GM18520 (cell line): ENCODE measurements around the gene TGFB1I1.

Source experiments
- ATAC-seq: cut with Tn5 transposase; IDR thresholded peaks from one replicate; pipeline ENCODE4 v1.9.1; 2021; ENCODE audit not compliant: unreplicated experiment

TGFB1I1 gene

DNA sequence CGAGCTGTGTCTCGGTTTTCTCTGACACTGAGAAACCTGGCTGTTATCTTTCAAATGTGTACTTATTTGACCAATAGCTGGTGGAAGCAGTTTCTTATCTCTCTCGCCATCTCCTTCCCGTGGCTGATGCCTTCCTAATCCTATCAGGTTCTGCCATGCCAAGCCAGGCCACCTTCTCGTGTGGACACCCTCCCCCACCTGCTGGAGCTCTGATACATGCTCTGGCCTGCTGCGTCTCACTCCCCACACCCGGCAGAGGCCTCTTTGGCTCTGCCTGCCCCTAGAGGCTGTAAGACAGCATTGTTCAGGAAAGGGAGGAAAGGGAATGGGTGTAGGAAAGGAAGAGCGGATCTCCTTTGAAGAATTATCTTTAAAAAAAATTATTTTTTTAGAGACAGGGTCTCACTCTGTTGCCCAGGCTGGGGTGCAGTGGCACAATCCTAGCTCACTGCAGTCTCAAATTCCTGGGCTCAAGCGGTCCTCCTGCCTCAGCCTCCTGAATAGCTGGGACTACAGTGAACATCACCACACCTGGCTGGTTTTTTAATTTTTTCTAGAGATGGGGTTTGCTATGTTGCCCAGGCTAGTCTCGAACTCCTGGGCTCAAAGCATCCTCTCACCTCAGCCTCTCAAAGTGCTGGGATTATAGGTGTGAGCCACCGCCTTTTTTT is 20.1 kb upstream of the TGFB1I1 start:
- ATAC-seq, result no peak

DNA sequence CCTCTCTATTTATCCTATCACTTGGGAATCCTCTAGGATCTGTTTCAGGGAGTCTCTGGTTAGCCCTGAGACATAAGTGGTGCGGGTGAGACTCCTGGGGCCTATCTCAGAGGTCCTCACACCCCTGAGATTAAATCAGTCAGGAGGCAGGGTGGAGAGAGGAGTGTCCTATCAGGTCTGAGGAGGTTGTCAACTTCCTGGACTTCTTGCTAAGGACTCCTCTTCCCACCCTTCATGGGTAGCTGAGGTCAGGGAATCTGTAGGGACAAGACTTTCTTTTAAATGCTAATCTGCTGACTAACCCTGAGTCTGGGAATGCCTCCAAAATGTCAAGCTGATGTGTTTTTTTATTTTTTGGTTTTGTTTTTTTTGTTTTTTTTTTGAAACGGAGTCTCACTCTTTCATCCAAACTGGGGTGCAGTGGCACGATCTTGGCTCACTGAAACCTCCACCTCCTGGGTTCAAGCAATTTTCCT is 19.3 kb upstream of the TGFB1I1 start:
- ATAC-seq, result no peak

DNA sequence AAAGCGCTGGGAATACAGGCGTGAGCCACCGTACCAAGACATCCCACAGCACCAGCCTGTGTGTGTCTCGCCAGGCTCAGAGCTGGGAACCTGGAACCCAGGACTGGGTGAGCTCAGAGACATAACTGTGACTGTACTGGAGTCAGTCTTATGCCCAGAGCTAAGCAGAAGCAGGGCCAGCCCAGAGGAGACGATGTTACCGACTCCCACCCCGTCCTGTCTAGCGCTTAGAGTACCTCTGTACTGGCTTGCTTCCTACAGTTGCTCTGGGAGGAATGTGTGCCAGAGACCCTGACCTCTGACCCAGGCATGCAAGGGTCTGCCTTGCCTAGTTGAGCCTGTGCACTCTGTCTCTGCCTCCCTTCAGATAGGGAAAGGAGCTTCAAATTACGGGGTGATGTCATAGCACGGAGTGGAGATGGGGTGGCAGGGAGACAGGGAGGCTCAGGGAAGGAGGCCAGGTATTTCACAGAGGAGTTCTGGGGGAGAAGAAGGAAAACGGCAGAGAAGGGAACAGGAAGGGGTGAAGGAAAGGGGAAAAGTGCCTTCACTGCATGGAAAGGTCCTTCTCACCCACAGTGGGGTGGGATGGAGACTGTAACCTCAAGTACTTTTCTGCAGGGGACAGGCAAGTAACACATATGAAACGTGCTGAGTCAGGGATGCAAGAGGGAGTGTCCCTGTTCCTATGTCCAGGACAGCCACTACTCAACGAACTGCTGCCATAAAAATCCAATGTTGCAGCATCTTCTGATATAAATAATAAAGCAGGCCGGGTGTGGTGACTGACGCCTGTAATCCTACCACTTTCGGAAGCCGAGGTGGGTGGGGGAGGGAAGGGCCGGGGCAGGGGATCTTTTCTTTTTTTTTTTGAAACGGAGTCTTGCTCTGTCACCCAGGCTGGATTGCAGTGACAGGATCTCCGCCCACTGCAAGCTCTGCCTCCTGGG is 18.4 kb upstream of the TGFB1I1 start:
- no peak for ATAC-seq

DNA sequence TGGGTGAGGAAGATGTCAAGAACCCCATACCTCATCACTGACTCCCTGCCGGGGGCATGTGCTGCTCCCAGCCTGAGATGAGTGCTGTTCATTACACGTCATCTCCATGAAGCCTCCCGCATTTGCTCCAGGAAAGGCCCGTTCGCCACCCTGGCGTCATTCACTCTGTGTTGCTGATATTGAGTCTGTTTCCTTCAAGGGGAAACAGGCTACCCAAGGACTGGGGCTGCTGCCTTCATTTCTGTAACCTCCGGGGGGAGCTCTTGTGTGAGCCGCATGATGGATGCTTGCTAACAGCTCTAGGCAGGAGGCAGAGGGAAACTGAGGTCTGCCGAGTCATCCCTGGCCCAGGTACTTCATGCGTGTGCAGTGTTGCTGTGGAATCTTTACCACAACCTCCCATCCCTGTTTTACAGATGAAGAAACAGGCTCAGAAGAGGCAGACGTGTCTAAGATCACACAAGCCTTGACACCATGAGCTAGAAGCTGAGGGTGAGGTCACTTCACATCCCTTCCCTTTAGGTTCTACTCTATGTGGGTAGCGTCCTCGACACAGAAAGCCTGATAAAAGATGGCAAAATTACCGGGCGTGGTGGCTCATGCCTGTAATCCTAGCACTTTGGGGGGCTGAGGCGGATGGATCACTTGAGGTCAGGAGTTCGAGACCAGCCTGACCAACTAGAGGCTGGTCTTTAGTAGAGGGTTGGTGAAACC is 16.2 kb upstream of the TGFB1I1 start:
- no peak for ATAC-seq

DNA sequence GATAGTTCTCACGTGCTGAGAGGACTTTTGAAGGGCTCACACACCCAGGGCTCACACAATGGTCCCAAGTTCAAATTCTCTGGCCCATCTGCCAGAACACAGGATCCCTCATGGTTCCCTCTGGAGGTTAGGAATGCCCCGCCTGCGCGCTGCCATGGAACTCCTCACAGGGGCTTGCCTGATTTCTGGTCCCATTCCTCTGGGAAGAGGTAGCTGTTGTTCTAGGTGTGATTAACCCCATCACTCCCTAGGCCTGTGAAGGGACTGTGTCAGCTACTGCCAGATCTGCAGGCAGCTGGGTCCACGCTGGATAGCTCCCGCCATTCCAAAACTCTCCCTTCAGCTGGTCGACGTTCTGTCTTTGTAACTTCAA is 15.0 kb upstream of the TGFB1I1 start:
- no peak for ATAC-seq

DNA sequence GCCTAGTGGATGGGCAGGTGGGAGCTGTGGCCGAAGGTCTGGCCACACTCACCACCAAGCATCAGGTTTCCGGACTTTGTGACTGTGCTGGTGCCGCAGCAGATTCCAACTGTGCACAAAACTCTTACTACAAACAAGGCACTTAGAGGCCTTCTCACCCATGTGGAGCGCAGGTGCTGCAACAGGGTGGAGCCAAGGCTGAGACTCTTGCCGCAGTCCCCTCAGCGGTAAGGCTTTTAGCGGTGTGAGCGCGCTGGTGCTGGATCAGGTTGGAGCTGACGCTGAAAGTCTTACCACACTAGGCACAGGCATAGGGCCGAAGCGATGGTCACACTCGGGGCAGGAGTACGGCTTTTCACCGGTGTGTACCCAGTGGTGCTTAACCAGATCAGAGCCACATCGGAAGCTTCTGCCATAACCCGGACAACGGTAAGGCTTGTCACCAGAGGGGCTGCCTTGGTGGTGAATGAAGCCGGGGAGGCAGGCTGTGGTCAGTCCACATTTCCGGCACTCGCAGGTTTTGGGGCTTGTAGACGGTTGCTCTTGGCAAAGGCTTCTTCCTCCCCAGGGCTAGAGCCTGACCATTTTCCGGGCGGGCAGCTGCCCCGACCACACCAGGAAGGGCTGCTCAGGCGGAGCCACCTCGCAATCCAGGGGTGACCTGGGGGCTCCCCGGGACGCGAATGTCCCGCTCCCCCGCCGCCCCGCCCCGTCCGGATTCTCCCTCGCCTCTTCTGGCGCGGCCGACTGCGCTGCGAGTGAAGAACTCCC is 13.7 kb upstream of the TGFB1I1 start:
- ATAC-seq, result no peak

DNA sequence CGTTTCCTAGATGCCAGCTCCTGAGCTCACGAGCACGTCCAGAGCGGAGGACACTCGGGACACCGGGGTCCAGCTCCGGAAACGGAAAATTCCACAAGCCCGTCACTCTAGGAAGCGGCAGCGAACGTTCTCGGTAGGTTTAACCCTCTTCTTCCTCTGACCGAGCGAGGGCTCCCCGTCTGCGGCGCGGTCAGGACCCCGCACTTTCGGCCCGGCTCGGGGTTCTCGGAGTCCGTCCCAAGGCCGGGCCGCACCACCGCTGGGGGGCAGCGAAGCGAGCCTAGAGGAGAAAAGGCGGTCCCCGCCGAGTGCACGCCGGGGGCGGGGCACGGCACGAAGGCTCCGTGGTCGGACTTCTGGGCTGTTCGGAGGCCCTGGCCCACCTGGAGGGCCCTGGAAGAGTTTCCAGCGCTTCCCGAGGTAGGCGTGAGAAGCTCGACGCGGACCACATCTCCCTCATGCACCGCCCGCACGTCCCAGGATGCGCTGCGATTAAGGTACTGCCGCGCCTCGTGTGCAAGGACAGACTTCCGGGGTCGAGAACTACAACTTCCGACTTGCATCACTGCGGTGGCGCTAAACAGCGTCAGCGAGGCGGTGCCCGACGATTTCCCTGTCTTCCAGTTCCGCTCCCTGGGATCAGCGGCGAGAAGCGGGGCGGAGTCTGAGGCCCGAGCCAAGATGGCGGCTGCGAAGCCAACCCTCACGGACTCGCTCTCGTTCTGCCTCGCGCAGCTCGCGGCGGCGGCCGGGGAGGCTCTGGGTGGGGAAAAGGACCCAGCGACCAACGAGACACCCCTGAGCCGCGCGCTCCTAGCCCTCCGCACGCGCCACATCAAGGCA is 12.9 kb upstream of the TGFB1I1 start, which contains the start of gene ARMC5:
Gene ARMC5, plus strand, starts transcription at position 658 of the 843 bp plus-strand sequence. Its CDS starts 24 bp downstream, at position 682.
- peak; percentile 71 for ATAC-seq

DNA sequence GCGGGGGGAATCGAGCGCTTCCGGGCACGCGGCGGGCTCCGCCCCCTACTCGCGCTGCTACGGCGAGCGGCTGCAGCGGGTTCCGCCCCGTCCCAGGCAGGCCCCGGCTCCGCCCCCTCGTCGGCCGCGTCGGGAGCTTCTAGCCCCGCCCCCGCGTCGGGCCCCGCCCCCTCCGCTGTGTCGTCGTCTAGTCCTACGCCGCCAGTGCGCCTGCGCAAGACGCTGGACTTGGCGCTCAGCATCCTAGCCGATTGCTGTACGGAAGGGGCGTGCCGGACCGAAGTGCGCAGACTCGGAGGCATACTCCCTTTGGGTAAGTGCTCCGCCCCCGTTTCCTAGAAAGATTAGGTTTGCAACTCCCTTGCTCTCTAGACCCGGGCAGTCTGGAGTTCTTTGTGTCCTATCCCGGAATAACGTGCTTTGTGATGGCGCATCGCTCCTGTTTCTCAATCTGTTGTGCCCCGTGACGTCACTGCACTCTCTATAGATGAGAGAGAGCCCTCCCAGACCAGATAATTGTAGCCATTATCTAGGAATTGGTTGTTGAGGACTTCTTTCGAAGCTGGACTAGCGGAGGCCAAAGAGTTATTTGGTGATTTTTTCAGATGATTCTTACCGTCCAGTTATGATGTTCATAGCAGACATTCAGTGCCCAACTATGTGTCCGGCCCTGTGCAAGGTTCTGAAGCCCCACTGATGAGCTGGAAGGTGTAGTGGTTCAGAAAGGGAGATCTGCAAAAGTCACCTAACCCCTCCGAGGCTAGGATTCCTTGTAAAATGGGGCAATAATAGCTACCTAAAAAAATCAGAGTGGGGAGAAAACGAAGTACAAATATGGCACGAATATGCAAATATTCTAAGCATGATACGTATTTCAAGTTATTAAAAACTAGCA is 12.0 kb upstream of the TGFB1I1 start:
- peak; percentile 59 for ATAC-seq

DNA sequence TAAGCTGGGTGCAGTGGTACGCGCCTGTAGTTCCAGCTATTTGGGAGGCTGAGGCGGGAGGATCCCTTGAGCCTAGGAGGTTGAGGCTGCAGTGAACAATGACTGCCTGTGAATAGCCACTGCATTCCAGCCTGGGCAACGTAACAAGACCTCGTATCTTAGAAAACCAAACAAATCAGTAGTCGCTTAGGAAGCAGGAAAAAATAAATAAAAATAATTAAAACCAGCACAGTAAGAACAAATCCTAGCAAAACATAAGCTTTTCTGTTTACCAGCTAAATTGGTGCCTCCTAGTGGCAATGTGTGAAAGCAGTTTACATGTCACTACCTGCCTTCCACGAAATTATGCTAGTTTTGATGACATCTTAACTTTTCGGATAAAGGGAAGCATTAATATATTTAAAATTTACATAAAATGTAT is 11.4 kb upstream of the TGFB1I1 start:
- no peak for ATAC-seq

DNA sequence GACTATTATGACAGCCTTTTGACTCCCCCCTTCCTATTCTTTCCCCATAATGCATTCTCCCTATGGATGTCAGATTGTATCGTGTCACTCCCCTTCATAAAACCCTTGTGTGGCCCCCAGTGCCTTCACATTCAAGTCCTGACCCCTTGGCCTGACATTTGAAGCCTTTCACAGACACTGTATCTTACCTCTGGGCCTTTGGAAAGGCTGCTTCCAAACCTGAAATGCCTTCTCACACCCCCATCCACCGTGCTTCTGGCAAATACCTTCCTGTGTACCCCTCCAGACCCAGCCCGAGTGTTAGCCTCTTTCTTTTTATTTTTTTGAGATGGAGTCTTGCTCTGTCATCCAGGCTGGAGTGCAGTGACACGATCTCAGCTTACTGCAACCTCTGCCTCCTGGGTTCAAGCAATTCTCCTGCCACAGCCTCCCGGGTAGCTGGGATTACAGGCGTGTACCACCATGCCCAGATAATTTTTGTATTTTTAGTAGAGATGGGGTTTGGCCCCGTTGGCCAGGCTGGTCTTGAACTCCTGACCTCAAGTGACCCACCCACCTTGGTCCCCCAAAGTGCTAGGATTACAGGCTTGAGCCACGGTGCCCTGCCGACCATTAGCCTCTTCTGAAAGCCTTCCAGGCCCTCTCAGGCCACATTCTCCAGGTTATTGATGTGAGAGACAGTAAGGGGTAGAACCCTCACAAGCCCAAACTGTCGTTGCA is 10.6 kb upstream of the TGFB1I1 start:
- ATAC-seq, result no peak

DNA sequence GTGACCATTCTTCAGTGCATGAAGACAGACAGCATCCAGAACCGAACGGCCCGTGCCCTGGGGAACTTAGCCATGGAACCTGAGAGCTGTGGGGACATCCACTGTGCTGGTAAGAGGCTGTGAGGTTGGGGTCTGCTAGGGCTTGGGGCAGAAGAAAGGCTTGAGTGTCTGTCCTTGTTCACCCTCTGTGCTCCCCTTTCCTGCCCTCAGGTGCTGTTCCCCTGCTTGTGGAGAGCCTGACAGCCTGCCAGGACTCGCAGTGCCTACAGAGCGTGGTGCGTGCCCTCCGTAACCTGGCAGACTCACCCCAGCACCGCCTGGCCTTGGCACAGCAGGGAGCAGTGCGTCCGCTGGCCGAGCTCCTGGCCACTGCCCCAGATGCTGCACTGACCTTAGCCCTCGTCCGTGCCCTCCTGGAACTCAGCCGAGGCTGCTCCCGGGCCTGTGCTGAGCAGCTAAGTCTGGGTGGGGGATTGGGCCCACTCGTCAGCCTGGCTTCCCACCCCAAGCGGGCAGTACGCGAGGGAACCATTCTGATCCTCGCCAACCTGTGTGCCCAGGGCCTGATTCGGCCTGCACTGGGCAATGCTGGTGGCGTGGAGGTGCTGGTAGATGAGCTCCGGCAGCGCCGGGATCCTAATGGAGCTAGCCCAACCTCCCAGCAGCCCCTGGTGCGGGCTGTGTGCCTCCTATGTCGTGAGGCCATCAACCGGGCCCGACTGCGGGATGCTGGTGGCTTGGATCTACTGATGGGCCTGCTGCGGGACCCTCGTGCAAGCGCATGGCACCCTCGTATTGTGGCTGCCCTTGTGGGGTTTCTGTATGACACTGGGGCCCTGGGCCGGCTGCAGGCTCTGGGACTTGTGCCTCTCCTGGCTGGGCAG is 9.8 kb upstream of the TGFB1I1 start:
- no peak for ATAC-seq

DNA sequence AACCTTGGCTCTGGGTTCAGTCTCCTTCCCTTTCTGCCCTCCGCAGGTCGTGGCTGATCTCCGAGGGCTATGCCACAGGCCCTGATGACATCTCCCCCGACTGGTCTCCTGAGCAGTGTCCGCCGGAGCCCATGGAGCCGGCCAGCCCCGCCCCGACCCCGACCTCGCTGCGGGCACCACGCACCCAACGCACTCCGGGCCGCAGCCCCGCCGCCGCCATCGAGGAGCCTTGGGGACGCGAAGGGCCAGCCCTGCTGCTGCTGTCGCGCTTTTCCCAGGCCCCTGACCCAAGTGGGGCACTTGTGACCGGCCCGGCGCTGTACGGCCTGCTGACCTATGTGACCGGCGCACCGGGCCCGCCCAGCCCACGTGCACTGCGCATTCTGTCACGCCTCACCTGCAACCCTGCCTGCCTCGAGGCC is 7.6 kb upstream of the TGFB1I1 start:
- ATAC-seq, result no peak

DNA sequence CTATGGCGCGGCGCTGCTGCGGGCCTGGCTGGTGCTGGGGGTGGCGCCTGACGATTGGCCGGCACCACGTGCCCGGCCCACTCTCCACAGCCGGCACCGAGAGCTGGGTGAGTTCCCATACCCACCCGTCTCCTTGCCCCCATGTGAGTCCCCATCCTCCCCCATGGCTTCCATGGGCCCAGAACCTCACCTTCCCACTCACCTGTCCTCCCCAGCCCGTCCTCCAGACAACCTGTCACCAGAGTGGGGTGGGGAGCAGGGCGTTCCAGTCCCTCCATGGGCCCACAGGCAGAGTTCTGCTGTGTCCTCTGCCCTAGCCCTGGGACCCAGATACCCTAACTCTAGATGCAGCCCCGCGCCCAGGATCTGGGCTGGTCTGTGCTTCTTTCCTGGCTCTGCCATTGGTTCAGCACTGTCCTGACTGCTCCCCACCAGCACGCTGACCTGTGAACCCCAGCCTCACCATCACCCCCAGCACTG is 7.1 kb upstream of the TGFB1I1 start:
- ATAC-seq, result no peak

DNA sequence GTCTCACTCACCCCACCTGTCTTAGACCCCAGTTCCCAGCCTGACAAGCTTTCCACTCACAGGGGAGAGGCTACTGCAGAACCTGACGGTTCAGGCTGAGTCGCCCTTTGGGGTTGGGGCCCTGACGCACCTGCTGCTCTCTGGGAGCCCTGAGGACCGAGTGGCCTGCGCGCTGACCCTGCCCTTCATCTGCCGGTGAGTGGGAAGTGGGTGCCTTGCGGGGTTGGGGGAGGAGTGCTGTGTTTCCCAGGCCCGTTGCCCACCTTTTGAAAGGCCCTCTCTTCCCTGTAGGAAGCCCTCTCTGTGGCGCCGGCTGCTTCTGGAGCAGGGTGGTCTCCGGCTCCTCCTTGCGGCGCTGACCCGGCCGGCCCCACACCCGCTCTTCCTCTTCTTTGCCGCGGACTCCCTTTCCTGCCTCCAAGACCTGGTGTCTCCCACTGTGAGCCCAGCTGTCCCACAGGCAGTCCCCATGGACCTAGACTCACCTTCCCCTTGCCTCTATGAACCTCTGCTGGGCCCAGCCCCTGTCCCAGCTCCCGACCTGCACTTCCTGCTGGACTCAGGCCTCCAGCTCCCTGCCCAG is 6.1 kb upstream of the TGFB1I1 start:
- no peak for ATAC-seq

DNA sequence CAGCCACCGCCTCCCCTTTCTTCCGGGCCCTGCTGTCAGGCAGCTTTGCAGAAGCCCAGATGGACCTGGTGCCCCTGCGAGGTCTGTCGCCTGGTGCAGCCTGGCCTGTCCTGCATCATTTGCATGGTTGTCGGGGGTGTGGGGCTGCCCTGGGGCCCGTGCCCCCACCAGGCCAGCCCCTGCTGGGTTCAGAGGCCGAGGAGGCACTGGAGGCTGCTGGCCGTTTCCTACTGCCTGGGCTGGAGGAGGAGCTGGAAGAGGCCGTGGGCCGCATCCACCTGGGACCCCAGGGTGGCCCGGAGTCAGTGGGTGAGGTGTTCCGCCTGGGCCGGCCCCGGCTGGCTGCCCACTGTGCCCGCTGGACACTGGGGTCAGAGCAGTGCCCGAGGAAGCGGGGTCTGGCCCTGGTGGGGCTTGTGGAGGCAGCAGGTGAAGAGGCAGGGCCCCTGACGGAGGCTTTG is 5.5 kb upstream of the TGFB1I1 start:
- no peak for ATAC-seq

DNA sequence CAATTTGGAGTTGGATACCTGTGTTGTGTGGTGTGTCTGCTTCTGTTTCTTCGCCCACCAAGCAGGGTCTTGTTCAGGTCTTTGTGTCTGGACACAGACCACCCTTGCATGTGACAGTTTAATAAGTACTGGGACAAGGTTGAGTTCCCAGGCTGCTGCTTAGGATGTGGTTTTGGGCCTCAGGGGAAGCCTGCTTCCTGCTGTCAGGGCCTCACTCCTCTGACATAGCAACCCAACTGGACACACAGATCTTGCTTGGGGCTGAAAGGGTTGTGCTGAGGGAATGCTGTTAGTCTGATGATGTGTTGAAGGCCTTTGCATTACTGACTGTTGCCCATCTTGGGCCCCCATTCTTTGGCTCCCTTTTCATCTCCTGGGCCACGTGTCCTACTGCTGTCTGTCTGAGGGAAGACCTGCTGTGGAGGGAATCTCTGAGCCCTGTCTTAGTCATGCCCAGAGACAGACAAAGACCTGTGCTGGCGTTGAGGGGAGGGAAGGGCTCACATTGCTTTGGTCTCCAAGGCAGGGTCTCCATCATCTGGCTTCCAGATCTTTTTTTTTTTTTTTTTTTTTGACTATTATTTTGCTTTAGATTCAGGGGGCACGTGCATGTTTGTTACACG is 4.7 kb upstream of the TGFB1I1 start:
- ATAC-seq, result no peak
